Left forelimb (tissue), 1 donor: ENCODE results near the gene ANKRD18A.

ENCODE experiments used
- DNase-seq: peaks from one replicate; pipeline ENCODE4 v3.0.0-alpha.2; 2018; ENCODE audit warnings: low spot score

ANKRD18A gene

DNA sequence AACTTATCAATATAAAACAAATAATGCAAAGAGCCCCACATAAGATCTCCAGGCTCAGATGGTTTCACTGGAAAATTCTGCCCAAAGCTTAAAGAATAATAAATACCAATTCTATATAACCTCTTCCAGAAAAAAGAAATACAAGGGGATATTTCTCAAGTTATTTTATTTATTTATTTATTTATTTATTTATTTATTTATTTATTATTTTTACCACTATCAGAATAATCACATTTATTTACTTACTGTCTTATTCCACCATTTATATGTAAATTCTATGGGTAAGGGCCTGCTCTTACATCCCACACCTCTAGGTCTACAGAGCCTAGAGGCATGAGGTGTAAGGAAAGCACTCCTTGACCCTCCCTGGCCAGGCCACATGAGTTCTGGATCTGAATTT is 91.1 kb downstream of the ANKRD18A start:
- DNase-seq = no peak

DNA sequence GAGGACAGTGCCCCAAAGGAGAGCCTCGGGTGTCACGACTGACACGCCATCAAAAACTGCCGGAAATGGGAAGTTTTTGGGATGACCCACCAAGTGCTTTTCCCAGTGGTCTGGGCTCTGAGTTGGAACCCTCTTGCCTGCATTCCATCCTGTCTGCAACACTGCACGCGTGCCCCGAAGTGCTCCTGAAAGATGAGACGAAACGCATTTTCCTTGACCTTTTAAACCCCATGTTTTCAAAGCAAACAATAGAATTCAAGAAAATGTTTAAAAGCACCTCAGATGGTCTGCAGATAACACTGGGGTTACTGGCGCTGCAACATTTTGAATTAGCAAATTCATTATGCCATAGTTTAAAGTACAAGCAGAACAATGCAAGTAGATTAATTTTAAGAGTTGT is 92.9 kb downstream of the ANKRD18A start:
- DNase-seq = no peak

DNA sequence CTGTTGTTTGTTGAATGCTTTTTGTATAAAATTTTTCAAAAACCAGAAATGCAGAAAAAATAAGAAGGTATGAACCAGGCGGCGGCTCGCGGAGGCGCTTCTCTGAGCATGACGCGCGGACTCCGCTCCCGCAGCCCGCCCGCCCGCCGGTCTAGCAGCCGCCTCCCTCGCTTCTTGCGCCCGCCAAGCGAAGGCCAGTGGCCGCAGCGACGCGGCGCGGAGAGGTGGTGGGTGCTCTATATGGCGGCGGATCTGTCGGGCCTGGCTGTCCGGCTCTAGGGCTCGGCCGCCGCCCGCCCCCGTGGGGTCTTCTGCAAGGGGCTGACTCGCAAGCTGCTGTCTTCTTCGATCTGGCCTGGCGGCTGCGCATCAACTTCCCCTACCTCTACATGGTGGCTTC is 93.8 kb downstream of the ANKRD18A start:
- no peak for DNase-seq

- no peak for DNase-seq
These were observed 97.3 kb downstream of the ANKRD18A start for GRCh38 chr9:38523121-38523520.

GRCh38 chr9:38521762-38522161 is 98.6 kb downstream of the ANKRD18A start:
- DNase-seq = no peak
